Endothelial cell (in vitro differentiated cells): ENCODE measurements around the gene TMEM151A. TPM values are rescaled to one million over a fixed set of nuclear protein-coding genes. Genes with fewer than 3 reads are reported as not detected.

Experiments used
- DNase-seq: peaks from one replicate; pipeline ENCODE4 v3.0.0; 2021; ENCODE audit warnings: low spot score
- H3K27ac Mint-ChIP-seq: one replicate; pipeline ENCODE4 v1.8.0; 2021; ENCODE audit warnings: mixed read lengths, inconsistent platforms; ENCODE audit not compliant: unreplicated experiment
- H3K27me3 Mint-ChIP-seq: one replicate; pipeline ENCODE4 v1.8.0; 2021; ENCODE audit warnings: mild to moderate bottlenecking, moderate library complexity, mixed read lengths, inconsistent platforms; ENCODE audit not compliant: unreplicated experiment
- H3K36me3 Mint-ChIP-seq: one replicate; pipeline ENCODE4 v1.8.0; 2021; ENCODE audit warnings: mild to moderate bottlenecking, low read depth, mixed read lengths, inconsistent platforms; ENCODE audit not compliant: unreplicated experiment
- H3K4me1 Mint-ChIP-seq: one replicate; pipeline ENCODE4 v1.8.0; 2021; ENCODE audit warnings: mild to moderate bottlenecking, mixed read lengths, inconsistent platforms; ENCODE audit not compliant: unreplicated experiment
- H3K4me3 Mint-ChIP-seq: one replicate; pipeline ENCODE4 v1.8.0; 2021; ENCODE audit warnings: mild to moderate bottlenecking, mixed read lengths, inconsistent platforms; ENCODE audit not compliant: unreplicated experiment
- H3K9me3 Mint-ChIP-seq: one replicate; pipeline ENCODE4 v1.8.0; 2021; ENCODE audit warnings: mixed read lengths, inconsistent platforms; ENCODE audit not compliant: unreplicated experiment
- CTCF ChIP-seq: fragments of 200-600 bp; sonication (generic); IDR thresholded peaks from one replicate; pipeline ENCODE4 v1.5.0; 2021; ENCODE audit warnings: antibody characterized with exemption; ENCODE audit not compliant: unreplicated experiment
- total RNA-seq: library from RNA; stranded (reverse); fragmentation: NEBNext Ultra II Directional; extraction: Animal tissue kit (Norgen Biotek cat#: 25700); gene quantifications from one replicate; pipeline ENCODE4 v1.2.1, GENCODE V29; 2021; ENCODE audit not compliant: unreplicated experiment

Gene TMEM151A
- total RNA-seq, 1 donor from 2014 or later, result not detected

- TF ChIP-seq CTCF, result no peak
- H3K4me1 Mint-ChIP-seq, result peaks cover 7% of the 10 kb centered on the region
- H3K27ac Mint-ChIP-seq, result no peak overlapping the region
- no peaks in the 10 kb centered on the region for H3K9me3 Mint-ChIP-seq
- peaks cover 3% of the 10 kb centered on the region for H3K36me3 Mint-ChIP-seq
- DNase-seq, result no peak
- H3K27me3 Mint-ChIP-seq, result peaks cover 13% of the 10 kb centered on the region
- no peak overlapping the region for H3K4me3 Mint-ChIP-seq
Measured at GRCh38 chr11:66333896-66334604, 42.4 kb downstream of the TMEM151A start.

GRCh38 chr11:66334605-66335442 lies 43.1 kb downstream of the TMEM151A start:
- H3K9me3 Mint-ChIP-seq, result no peaks in the 10 kb centered on the region
- peaks cover 4% of the 10 kb centered on the region for H3K36me3 Mint-ChIP-seq
- no peak for TF ChIP-seq CTCF
- no peak for DNase-seq
- no peak overlapping the region for H3K4me3 Mint-ChIP-seq
- H3K27me3 Mint-ChIP-seq, result peaks cover 14% of the 10 kb centered on the region
- H3K4me1 Mint-ChIP-seq, result peaks cover 7% of the 10 kb centered on the region
- no peak overlapping the region for H3K27ac Mint-ChIP-seq

GRCh38 chr11:66335531-66336233 lies 44.0 kb downstream of the TMEM151A start:
- TF ChIP-seq CTCF, result no peak
- H3K9me3 Mint-ChIP-seq, result no peaks in the 10 kb centered on the region
- H3K27ac Mint-ChIP-seq, result no peak overlapping the region
- H3K4me1 Mint-ChIP-seq, result peaks cover 7% of the 10 kb centered on the region
- H3K36me3 Mint-ChIP-seq, result peaks cover 4% of the 10 kb centered on the region
- H3K4me3 Mint-ChIP-seq, result peak overlapping the region; percentile 87
- DNase-seq, result peak; percentile 50
- peaks cover 11% of the 10 kb centered on the region for H3K27me3 Mint-ChIP-seq

- peaks cover 7% of the 10 kb centered on the region for H3K4me1 Mint-ChIP-seq
- H3K4me3 Mint-ChIP-seq, result peak within 1 kb of the TSS; percentile 87
- H3K9me3 Mint-ChIP-seq, result no peaks in the 10 kb centered on the region
- H3K27me3 Mint-ChIP-seq, result peaks cover 12% of the 10 kb centered on the region
- TF ChIP-seq CTCF, result no peak
- DNase-seq, result peak; percentile 60
- H3K36me3 Mint-ChIP-seq, result peaks cover 8% of the 10 kb centered on the region
- peak within 1 kb of the TSS; percentile 77 for H3K27ac Mint-ChIP-seq
Measured at GRCh38 chr11:66336234-66337102, 44.8 kb downstream of the TMEM151A start, which contains the start of gene RIN1. Gene RIN1 (minus strand): TSS chr11:66336434. CDS start chr11:66336402, 32 bp downstream.
